ENCODE results near the gene CBLB.

DNA sequence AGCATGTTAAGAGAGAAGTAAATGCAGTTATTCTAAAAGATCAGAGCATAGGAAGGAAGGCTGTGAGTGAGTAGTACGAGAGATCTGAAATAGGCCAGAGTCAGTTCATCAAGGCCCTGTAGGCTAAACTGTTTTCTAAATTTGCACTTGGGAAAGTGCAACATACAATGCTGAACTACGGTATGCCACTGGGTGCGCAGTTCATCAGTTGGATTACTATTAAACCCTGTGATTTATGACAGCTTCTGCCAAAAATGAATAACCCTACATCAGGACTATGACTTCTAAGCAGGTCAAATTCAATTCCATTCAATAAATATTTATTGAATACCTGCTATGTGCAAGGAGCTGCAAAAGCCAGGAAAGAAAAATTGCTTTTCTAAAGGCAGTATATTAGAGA, 10.8 kb downstream of the CBLB start:
- TF ChIP-seq CTCF (IDR thresholded peaks at IDR 0.05) (no peak), CBX2 (IDR thresholded peaks at IDR 0.05; ENCODE audit: borderline replicate concordance, low read depth) (no peak), CEBPB (IDR thresholded peaks at IDR 0.05) (no peak), REST (IDR thresholded peaks at IDR 0.05) (no peak), POLR2A (IDR thresholded peaks at IDR 0.05; ENCODE audit: low read length) (no peak), HES2 (IDR thresholded peaks at IDR 0.05) (no peak), MAX (IDR thresholded peaks at IDR 0.05) (no peak), CHD4 (IDR thresholded peaks at IDR 0.05; ENCODE audit: borderline replicate concordance) (no peak), RNF2 (IDR thresholded peaks at IDR 0.05; ENCODE audit: borderline replicate concordance, low read depth) (no peak), EP300 (IDR thresholded peaks at IDR 0.05) (no peak)

Data from A549 (cell line).